Stomach smooth muscle (tissue), 2 donors: ENCODE measurements around the gene MMS19.

Experiments used
- H3K27ac ChIP-seq: one replicate; pipeline ENCODE4 v1.7.0; 2013; ENCODE audit warnings: mild to moderate bottlenecking, low read length, inconsistent platforms
- H3K27me3 ChIP-seq, 2 donors: one replicate each; pipeline ENCODE4 v1.7.0; 2013; ENCODE audit warnings: low read length in 2 of 2; ENCODE audit not compliant: insufficient read depth in 2 of 2, control insufficient read depth in 1 of 2
- H3K36me3 ChIP-seq, 2 donors: one replicate each; pipeline ENCODE4 v1.7.0; 2013; ENCODE audit warnings: low read length in 2 of 2; ENCODE audit not compliant: control insufficient read depth in 2 of 2, insufficient read depth in 2 of 2
- H3K4me1 ChIP-seq: one replicate; pipeline ENCODE4 v1.7.0; 2013; ENCODE audit warnings: low read length; ENCODE audit not compliant: control insufficient read depth, insufficient read depth
- H3K4me3 ChIP-seq, 2 donors: one replicate each; pipeline ENCODE4 v1.7.0; 2013; ENCODE audit warnings: low read length in 2 of 2
- H3K9ac ChIP-seq, 2 donors: one replicate each; pipeline ENCODE4 v1.7.0; 2013; ENCODE audit warnings: low read length in 2 of 2, mild to moderate bottlenecking in 1 of 2
- H3K9me3 ChIP-seq, 2 donors: one replicate each; pipeline ENCODE4 v1.7.0; 2013; ENCODE audit warnings: low read length in 2 of 2; ENCODE audit not compliant: control insufficient read depth in 2 of 2
- donor health status: healthy.
- donor health status: Pancreatic carcinoma.

Gene MMS19

GRCh38 chr10:97499561-97500296 is 1.5 kb upstream of the MMS19 start:
- Histone ChIP-seq H3K4me1 (peaks cover 23% of the 10 kb centered on the region), H3K9ac (peak overlapping the region; percentile 68 to 91), H3K4me3 (peak overlapping the region; percentile 66 to 99)

GRCh38 chr10:97498841-97499560 is 779 bp upstream of the MMS19 start, which contains the start of gene UBTD1:
TSS of gene UBTD1 (plus strand) at chr10:97498924. CDS start at chr10:97499204, 280 bp downstream.
- Histone ChIP-seq H3K4me1 (peaks cover 23% of the 10 kb centered on the region), H3K36me3 (no peaks in the 10 kb centered on the region), H3K27me3 (no peaks in the 10 kb centered on the region), H3K27ac (peak within 1 kb of the TSS; percentile 88), H3K9me3 (no peaks in the 10 kb centered on the region), H3K4me3 (peak within 1 kb of the TSS; percentile 99), H3K9ac (peak within 1 kb of the TSS; percentile 90 to 91)

More at GRCh38 chr10:97499561-97500296, 1.5 kb upstream of the MMS19 start:
- H3K36me3 ChIP-seq: no peaks in the 10 kb centered on the region
- no peaks in the 10 kb centered on the region for H3K27me3 ChIP-seq
- H3K9me3 ChIP-seq: no peaks in the 10 kb centered on the region
- peak overlapping the region; percentile 88 for H3K27ac ChIP-seq

- Histone ChIP-seq H3K4me3 (peak overlapping the region; percentile 99), H3K27me3 (no peaks in the 10 kb centered on the region), H3K4me1 (peaks cover 23% of the 10 kb centered on the region), H3K9ac (peak overlapping the region; percentile 90 to 91), H3K27ac (peak overlapping the region; percentile 88), H3K36me3 (no peaks in the 10 kb centered on the region), H3K9me3 (no peaks in the 10 kb centered on the region)
Observed at GRCh38 chr10:97497572-97498075, 598 bp downstream of the MMS19 start.

GRCh38 chr10:97494863-97495506 is 3.2 kb downstream of the MMS19 start:
- no peaks in the 10 kb centered on the region for H3K36me3 ChIP-seq
- no peaks in the 10 kb centered on the region for H3K27me3 ChIP-seq
- H3K9me3 ChIP-seq: no peaks in the 10 kb centered on the region
- H3K27ac ChIP-seq: no peak overlapping the region
- no peak overlapping the region for H3K9ac ChIP-seq
- peaks cover 26% of the 10 kb centered on the region for H3K4me1 ChIP-seq
- peak overlapping the region in 1 of 2 donors; percentile 9 for H3K4me3 ChIP-seq

GRCh38 chr10:97494151-97494550 is 4.1 kb downstream of the MMS19 start:
- no peaks in the 10 kb centered on the region for H3K9me3 ChIP-seq
- no peaks in the 10 kb centered on the region for H3K27me3 ChIP-seq
- no peaks in the 10 kb centered on the region for H3K36me3 ChIP-seq
- H3K4me3 ChIP-seq: no peak overlapping the region
- H3K4me1 ChIP-seq: peaks cover 22% of the 10 kb centered on the region
- no peak overlapping the region for H3K27ac ChIP-seq
- no peak overlapping the region for H3K9ac ChIP-seq

- H3K4me1 ChIP-seq: peaks cover 18% of the 10 kb centered on the region
Observed at GRCh38 chr10:97490592-97490991, 7.6 kb downstream of the MMS19 start.

GRCh38 chr10:97485647-97486281 is 12.5 kb downstream of the MMS19 start:
- H3K36me3 ChIP-seq: peaks cover 9 to 12% of the 10 kb centered on the region in 2 donors
- H3K9ac ChIP-seq: no peak overlapping the region
- no peaks in the 10 kb centered on the region for H3K27me3 ChIP-seq
- no peak overlapping the region for H3K4me3 ChIP-seq
- H3K9me3 ChIP-seq: no peaks in the 10 kb centered on the region
- H3K27ac ChIP-seq: no peak overlapping the region
- H3K4me1 ChIP-seq: peaks cover 10% of the 10 kb centered on the region

More at GRCh38 chr10:97490592-97490991, 7.6 kb downstream of the MMS19 start:
- Histone ChIP-seq H3K4me3 (peak overlapping the region in 1 of 2 donors; percentile 35), H3K36me3 (no peaks in the 10 kb centered on the region), H3K27me3 (no peaks in the 10 kb centered on the region), H3K9ac (peak overlapping the region; percentile 7 to 29), H3K27ac (peak overlapping the region; percentile 64), H3K9me3 (no peaks in the 10 kb centered on the region)

GRCh38 chr10:97483921-97484320 is 14.3 kb downstream of the MMS19 start:
- peaks cover 13 to 27% of the 10 kb centered on the region in 2 donors for H3K36me3 ChIP-seq
- H3K4me1 ChIP-seq: peaks cover 7% of the 10 kb centered on the region
- no peak overlapping the region for H3K4me3 ChIP-seq

GRCh38 chr10:97483506-97483905 is 14.7 kb downstream of the MMS19 start:
- Histone ChIP-seq H3K4me1 (peaks cover 7% of the 10 kb centered on the region), H3K36me3 (peaks cover 16 to 29% of the 10 kb centered on the region in 2 donors), H3K27ac (peak overlapping the region; percentile 6), H3K27me3 (no peaks in the 10 kb centered on the region), H3K9me3 (no peaks in the 10 kb centered on the region), H3K9ac (no peak overlapping the region), H3K4me3 (no peak overlapping the region)

More at GRCh38 chr10:97483921-97484320, 14.3 kb downstream of the MMS19 start:
- Histone ChIP-seq H3K27me3 (no peaks in the 10 kb centered on the region), H3K9ac (no peak overlapping the region), H3K9me3 (no peaks in the 10 kb centered on the region), H3K27ac (peak overlapping the region; percentile 6)

- H3K9ac ChIP-seq: no peak overlapping the region
- H3K9me3 ChIP-seq: no peaks in the 10 kb centered on the region
- no peak overlapping the region for H3K4me3 ChIP-seq
- peaks cover 7% of the 10 kb centered on the region for H3K4me1 ChIP-seq
- H3K36me3 ChIP-seq: peaks cover 27 to 39% of the 10 kb centered on the region in 2 donors
- no peak overlapping the region for H3K27ac ChIP-seq
- H3K27me3 ChIP-seq: no peaks in the 10 kb centered on the region
Observed at GRCh38 chr10:97482381-97482780, 15.8 kb downstream of the MMS19 start.
